ENCODE measurements around the gene DLK1.

DNA sequence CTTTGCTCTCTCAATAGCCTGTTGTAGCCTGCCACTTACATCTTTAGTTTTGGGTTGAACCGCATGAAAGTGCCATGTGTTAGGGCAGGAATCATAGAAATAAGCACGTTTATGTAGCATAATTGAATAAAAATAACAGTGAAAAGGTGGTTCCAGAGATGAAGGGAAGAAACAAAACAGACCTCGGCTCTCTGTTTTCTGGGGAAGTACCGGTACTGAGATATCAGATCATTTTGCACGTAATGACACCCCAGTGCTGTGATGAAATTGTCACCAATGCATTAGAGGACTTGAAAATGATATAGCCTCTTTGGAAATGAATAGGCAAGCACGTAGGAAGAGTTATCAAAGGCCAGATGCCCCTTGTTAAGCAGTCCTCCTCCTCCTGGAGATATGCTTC is 42.5 kb upstream of the DLK1 start:
- no peak for TF ChIP-seq CTCF (IDR thresholded peaks at IDR 0.05)
- TF ChIP-seq POLR2A (IDR thresholded peaks at IDR 0.05; ENCODE audit: low read length): no peak
- TF ChIP-seq ZFP36 (IDR thresholded peaks at IDR 0.05; ENCODE audit: borderline replicate concordance, partially characterized antibody): no peak
- no peak for TF ChIP-seq CHD4 (IDR thresholded peaks at IDR 0.05; ENCODE audit: borderline replicate concordance)
- TF ChIP-seq MAZ (IDR thresholded peaks at IDR 0.05; ENCODE audit: borderline replicate concordance, low read depth, low read length): no peak
- TF ChIP-seq, protein P1, sequence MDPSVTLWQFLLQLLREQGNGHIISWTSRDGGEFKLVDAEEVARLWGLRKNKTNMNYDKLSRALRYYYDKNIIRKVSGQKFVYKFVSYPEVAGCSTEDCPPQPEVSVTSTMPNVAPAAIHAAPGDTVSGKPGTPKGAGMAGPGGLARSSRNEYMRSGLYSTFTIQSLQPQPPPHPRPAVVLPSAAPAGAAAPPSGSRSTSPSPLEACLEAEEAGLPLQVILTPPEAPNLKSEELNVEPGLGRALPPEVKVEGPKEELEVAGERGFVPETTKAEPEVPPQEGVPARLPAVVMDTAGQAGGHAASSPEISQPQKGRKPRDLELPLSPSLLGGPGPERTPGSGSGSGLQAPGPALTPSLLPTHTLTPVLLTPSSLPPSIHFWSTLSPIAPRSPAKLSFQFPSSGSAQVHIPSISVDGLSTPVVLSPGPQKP (IDR thresholded peaks at IDR 0.05; ENCODE audit: low read depth, low read length): no peak
- TF ChIP-seq, protein P2, sequence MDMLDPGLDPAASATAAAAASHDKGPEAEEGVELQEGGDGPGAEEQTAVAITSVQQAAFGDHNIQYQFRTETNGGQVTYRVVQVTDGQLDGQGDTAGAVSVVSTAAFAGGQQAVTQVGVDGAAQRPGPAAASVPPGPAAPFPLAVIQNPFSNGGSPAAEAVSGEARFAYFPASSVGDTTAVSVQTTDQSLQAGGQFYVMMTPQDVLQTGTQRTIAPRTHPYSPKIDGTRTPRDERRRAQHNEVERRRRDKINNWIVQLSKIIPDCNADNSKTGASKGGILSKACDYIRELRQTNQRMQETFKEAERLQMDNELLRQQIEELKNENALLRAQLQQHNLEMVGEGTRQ (IDR thresholded peaks at IDR 0.05): no peak
- no peak for TF ChIP-seq SMC3 (IDR thresholded peaks at IDR 0.05)
- TF ChIP-seq, protein P3, sequence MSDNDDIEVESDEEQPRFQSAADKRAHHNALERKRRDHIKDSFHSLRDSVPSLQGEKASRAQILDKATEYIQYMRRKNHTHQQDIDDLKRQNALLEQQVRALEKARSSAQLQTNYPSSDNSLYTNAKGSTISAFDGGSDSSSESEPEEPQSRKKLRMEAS (IDR thresholded peaks at IDR 0.05): no peak
- TF ChIP-seq BHLHE40 (IDR thresholded peaks at IDR 0.05; ENCODE audit: low read depth, low read length): no peak
- no peak for TF ChIP-seq EP300 (IDR thresholded peaks at IDR 0.05)
- TF ChIP-seq FOSL2 (IDR thresholded peaks at IDR 0.05): no peak
- no peak for TF ChIP-seq FOSL2 (CRISPR knock-in tag; IDR thresholded peaks at IDR 0.05)
- no peak for TF ChIP-seq MAFK (IDR thresholded peaks at IDR 0.05; ENCODE audit: partially characterized antibody)

Measured in A549 (cell line).